ENCODE measurements around the gene TNIK.

TNIK gene

GRCh38 chr3:171177553-171177952 is 282.7 kb downstream of the TNIK start:
- no peaks in the 10 kb centered on the region for H3K9me3 ChIP-seq (ENCODE audit: insufficient read depth, low read depth, low read length)
- no peaks in the 10 kb centered on the region for H4K20me1 ChIP-seq (ENCODE audit: insufficient read depth, low read length, poor library complexity, severe bottlenecking)
- no peaks in the 10 kb centered on the region for H3K27me3 ChIP-seq (ENCODE audit: insufficient read depth, low read length, poor library complexity, severe bottlenecking)
- H3F3A ChIP-seq (ENCODE audit: low read depth): peaks cover 2% of the 10 kb centered on the region; the same call in 1 of the 2 replicates
- no peak overlapping the region for H2AFZ ChIP-seq (ENCODE audit: low read length)
- H3K79me2 ChIP-seq (ENCODE audit: insufficient read depth, low read length): no peaks in the 10 kb centered on the region
- peaks cover 15% of the 10 kb centered on the region for H3K4me1 ChIP-seq (ENCODE audit: insufficient read depth, low read length, poor library complexity, severe bottlenecking)
- no peak overlapping the region for H3K9ac ChIP-seq (ENCODE audit: low read depth, low read length, poor library complexity, severe bottlenecking)
- H3K36me3 ChIP-seq (ENCODE audit: insufficient read depth, low read length): peaks cover 38% of the 10 kb centered on the region; the same call in 1 of the 2 replicates
- H3K9me2 ChIP-seq (replicated peaks; ENCODE audit: low read depth, low read length): no peaks in the 10 kb centered on the region
- H3K4me2 ChIP-seq (ENCODE audit: low read depth, low read length, poor library complexity, severe bottlenecking): no peak overlapping the region
- TF ChIP-seq EZH2phosphoT487 (IDR thresholded peaks at IDR 0.05; ENCODE audit: borderline replicate concordance): no peak
- TF ChIP-seq CTCF (conservative IDR thresholded peaks at IDR 0.05; ENCODE audit: low read length): no peak
- no peak overlapping the region for H3K4me3 ChIP-seq (ENCODE audit: low read length, poor library complexity, severe bottlenecking)

GRCh38 chr3:171177056-171177455 is 283.1 kb downstream of the TNIK start:
- Histone ChIP-seq H3K9me3 (ENCODE audit: insufficient read depth, low read depth, low read length) (no peaks in the 10 kb centered on the region), H3K4me2 (ENCODE audit: low read depth, low read length, poor library complexity, severe bottlenecking) (no peak overlapping the region)

GRCh38 chr3:171176244-171176933 is 283.8 kb downstream of the TNIK start:
- no peaks in the 10 kb centered on the region for H3K27me3 ChIP-seq (ENCODE audit: insufficient read depth, low read length, poor library complexity, severe bottlenecking)
- peaks cover 46% of the 10 kb centered on the region; the same call in 1 of the 2 replicates for H3K36me3 ChIP-seq (ENCODE audit: insufficient read depth, low read length)
- TF ChIP-seq CTCF (conservative IDR thresholded peaks at IDR 0.05; ENCODE audit: low read length) (no peak), EZH2phosphoT487 (IDR thresholded peaks at IDR 0.05; ENCODE audit: borderline replicate concordance) (no peak)
- H2AFZ ChIP-seq (ENCODE audit: low read length): no peak overlapping the region
- H3K9ac ChIP-seq (ENCODE audit: low read depth, low read length, poor library complexity, severe bottlenecking): no peak overlapping the region
- H3K4me3 ChIP-seq (ENCODE audit: low read length, poor library complexity, severe bottlenecking): no peak overlapping the region
- H3K4me2 ChIP-seq (ENCODE audit: low read depth, low read length, poor library complexity, severe bottlenecking): no peak overlapping the region
- no peaks in the 10 kb centered on the region for H3K9me3 ChIP-seq (ENCODE audit: insufficient read depth, low read depth, low read length)
- H3F3A ChIP-seq (ENCODE audit: low read depth): peaks cover 2% of the 10 kb centered on the region; the same call in 1 of the 2 replicates
- no peaks in the 10 kb centered on the region for H3K79me2 ChIP-seq (ENCODE audit: insufficient read depth, low read length)
- H3K4me1 ChIP-seq (ENCODE audit: insufficient read depth, low read length, poor library complexity, severe bottlenecking): peaks cover 15% of the 10 kb centered on the region
- no peaks in the 10 kb centered on the region for H3K9me2 ChIP-seq (replicated peaks; ENCODE audit: low read depth, low read length)
- no peaks in the 10 kb centered on the region for H4K20me1 ChIP-seq (ENCODE audit: insufficient read depth, low read length, poor library complexity, severe bottlenecking)

More at GRCh38 chr3:171177056-171177455, 283.1 kb downstream of the TNIK start:
- Histone ChIP-seq H3K9ac (ENCODE audit: low read depth, low read length, poor library complexity, severe bottlenecking) (no peak overlapping the region), H3K79me2 (ENCODE audit: insufficient read depth, low read length) (no peaks in the 10 kb centered on the region), H3K4me1 (ENCODE audit: insufficient read depth, low read length, poor library complexity, severe bottlenecking) (peaks cover 15% of the 10 kb centered on the region), H3K4me3 (ENCODE audit: low read length, poor library complexity, severe bottlenecking) (no peak overlapping the region), H2AFZ (ENCODE audit: low read length) (no peak overlapping the region), H3K9me2 (replicated peaks; ENCODE audit: low read depth, low read length) (no peaks in the 10 kb centered on the region), H4K20me1 (ENCODE audit: insufficient read depth, low read length, poor library complexity, severe bottlenecking) (no peaks in the 10 kb centered on the region), H3F3A (ENCODE audit: low read depth) (peaks cover 2% of the 10 kb centered on the region; the same call in 1 of the 2 replicates), H3K36me3 (ENCODE audit: insufficient read depth, low read length) (peaks cover 41% of the 10 kb centered on the region; the same call in 1 of the 2 replicates), H3K27me3 (ENCODE audit: insufficient read depth, low read length, poor library complexity, severe bottlenecking) (no peaks in the 10 kb centered on the region)
- no peak for TF ChIP-seq CTCF (conservative IDR thresholded peaks at IDR 0.05; ENCODE audit: low read length)
- TF ChIP-seq EZH2phosphoT487 (IDR thresholded peaks at IDR 0.05; ENCODE audit: borderline replicate concordance): no peak

Measured in Loucy (cell line).